Measurements from ENCODE around the gene KDM8. TPM values are rescaled to one million over a fixed set of nuclear protein-coding genes. Genes with fewer than 3 reads are reported as not detected.
A peak's percentile ranks its signal among the peaks of the same experiment; 100 is the strongest.

KDM8 gene
- total and polyA plus RNA-seq, 9 of the 15 experiments (the other 6 are each of a cell fraction or from before 2014, with no cell fraction given), result 0.61 to 9.1 (median 5.4) TPM

DNA sequence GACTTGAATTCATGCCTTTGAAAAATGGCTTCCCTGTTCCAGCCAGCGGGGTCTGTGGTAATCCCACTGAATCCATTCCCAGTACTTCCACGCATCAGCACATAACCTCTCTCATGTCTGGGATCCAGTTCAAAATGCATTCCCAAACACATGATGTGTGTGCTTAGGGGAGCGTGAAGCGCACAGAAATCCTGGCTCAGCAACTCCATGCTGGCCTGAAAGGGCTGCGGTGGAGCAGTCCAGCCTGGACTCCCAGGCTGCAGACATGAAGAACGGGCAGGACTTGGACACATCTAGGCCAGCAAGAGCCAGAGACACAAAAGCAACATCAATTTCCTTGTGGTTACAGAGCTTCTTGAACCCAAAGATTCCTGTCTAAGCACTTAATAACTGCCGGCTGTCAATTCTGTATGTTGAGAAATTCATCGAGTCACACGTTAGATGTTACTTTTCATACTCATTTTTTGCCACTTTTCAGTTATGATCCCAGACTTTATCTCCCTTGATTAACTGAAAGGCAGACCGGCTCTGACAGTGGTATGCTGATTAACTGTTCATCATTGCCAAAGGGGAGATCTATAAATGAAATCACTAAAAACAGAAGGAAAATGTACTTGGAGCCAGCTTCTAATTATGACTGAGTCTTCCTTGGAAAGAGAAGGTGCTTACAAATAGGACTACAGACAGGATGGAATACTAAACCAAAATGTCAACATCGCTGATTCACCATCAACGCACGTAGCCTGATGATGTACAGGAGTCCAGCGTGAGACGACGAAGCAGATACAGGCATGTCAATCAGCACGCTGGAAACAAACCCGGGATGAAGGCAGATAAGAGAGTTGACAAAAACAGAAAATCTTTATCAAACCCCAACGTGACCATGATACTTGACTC lies 42.2 kb downstream of the KDM8 start (continued):
- no peak for TF ChIP-seq ZNF518B (CRISPR knock-in tag; IDR thresholded peaks at IDR 0.05)
- no peak for TF ChIP-seq RAD21 (CRISPR knock-in tag; conservative IDR thresholded peaks at IDR 0.05 in 1 of 2, IDR thresholded peaks at IDR 0.05 in 1 of 2)
- no peak for TF ChIP-seq KDM2B (CRISPR knock-in tag; IDR thresholded peaks at IDR 0.05)
- no peak for TF ChIP-seq SMAD1 (IDR thresholded peaks at IDR 0.05; ENCODE audit: low read depth, low read length, partially characterized antibody)
- no peak for TF ChIP-seq HDAC6 (IDR thresholded peaks at IDR 0.05; ENCODE audit: low read depth, low read length)
- peak; percentile 33; the same call in 1 of the 2 replicates for TF ChIP-seq GATAD2B (IDR thresholded peaks at IDR 0.05; ENCODE audit: borderline replicate concordance)
- TF ChIP-seq, protein P1, sequence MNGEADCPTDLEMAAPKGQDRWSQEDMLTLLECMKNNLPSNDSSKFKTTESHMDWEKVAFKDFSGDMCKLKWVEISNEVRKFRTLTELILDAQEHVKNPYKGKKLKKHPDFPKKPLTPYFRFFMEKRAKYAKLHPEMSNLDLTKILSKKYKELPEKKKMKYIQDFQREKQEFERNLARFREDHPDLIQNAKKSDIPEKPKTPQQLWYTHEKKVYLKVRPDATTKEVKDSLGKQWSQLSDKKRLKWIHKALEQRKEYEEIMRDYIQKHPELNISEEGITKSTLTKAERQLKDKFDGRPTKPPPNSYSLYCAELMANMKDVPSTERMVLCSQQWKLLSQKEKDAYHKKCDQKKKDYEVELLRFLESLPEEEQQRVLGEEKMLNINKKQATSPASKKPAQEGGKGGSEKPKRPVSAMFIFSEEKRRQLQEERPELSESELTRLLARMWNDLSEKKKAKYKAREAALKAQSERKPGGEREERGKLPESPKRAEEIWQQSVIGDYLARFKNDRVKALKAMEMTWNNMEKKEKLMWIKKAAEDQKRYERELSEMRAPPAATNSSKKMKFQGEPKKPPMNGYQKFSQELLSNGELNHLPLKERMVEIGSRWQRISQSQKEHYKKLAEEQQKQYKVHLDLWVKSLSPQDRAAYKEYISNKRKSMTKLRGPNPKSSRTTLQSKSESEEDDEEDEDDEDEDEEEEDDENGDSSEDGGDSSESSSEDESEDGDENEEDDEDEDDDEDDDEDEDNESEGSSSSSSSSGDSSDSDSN (IDR thresholded peaks at IDR 0.05; ENCODE audit: borderline replicate concordance in 1 of 2, low read depth in 2 of 2, low read length in 2 of 2), result no peak
- TF ChIP-seq MAFG (tag; conservative IDR thresholded peaks at IDR 0.05), result 0 out of 2 replicates have a peak, but pooled peaks have one; percentile 17
- TF ChIP-seq, protein P2, sequence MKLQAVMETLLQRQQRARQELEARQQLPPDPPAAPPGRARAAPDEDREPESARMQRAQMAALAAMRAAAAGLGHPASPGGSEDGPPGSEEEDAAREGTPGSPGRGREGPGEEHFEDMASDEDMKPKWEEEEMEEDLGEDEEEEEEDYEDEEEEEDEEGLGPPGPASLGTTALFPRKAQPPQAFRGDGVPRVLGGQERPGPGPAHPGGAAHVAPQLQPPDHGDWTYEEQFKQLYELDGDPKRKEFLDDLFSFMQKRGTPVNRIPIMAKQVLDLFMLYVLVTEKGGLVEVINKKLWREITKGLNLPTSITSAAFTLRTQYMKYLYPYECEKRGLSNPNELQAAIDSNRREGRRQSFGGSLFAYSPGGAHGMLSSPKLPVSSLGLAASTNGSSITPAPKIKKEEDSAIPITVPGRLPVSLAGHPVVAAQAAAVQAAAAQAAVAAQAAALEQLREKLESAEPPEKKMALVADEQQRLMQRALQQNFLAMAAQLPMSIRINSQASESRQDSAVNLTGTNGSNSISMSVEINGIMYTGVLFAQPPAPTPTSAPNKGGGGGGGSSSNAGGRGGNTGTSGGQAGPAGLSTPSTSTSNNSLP (IDR thresholded peaks at IDR 0.05; ENCODE audit: borderline replicate concordance, low read depth, low read length), result no peak
- no peak for TF ChIP-seq ZNF212 (CRISPR knock-in tag; IDR thresholded peaks at IDR 0.05)
- TF ChIP-seq CCNT2 (IDR thresholded peaks at IDR 0.05; ENCODE audit: borderline replicate concordance, extremely low read depth, insufficient read length, low read depth, low read length), result peak; percentile 63
- no peak for TF ChIP-seq ZNF324 (CRISPR knock-in tag; IDR thresholded peaks at IDR 0.05)
- TF ChIP-seq SOX6 (IDR thresholded peaks at IDR 0.05), result peak; percentile 95
- TF ChIP-seq ZNF778 (CRISPR knock-in tag; IDR thresholded peaks at IDR 0.05), result no peak
- TF ChIP-seq PCBP2 (IDR thresholded peaks at IDR 0.05; ENCODE audit: low read depth, low read length, poor library complexity, severe bottlenecking), result no peak
- TF ChIP-seq, protein P3, sequence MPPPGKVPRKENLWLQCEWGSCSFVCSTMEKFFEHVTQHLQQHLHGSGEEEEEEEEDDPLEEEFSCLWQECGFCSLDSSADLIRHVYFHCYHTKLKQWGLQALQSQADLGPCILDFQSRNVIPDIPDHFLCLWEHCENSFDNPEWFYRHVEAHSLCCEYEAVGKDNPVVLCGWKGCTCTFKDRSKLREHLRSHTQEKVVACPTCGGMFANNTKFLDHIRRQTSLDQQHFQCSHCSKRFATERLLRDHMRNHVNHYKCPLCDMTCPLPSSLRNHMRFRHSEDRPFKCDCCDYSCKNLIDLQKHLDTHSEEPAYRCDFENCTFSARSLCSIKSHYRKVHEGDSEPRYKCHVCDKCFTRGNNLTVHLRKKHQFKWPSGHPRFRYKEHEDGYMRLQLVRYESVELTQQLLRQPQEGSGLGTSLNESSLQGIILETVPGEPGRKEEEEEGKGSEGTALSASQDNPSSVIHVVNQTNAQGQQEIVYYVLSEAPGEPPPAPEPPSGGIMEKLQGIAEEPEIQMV (tag; conservative IDR thresholded peaks at IDR 0.05; ENCODE audit: low read depth), result no peak
- no peak for TF ChIP-seq BRD9 (IDR thresholded peaks at IDR 0.05; ENCODE audit: low read depth, partially characterized antibody)

Data from K562 (cell line).